Measurements from ENCODE around the gene LCNL1.

LCNL1 gene

GRCh38 chr9:137026384-137026783 is 43.6 kb downstream of the LCNL1 start:
- Histone ChIP-seq H3K9me3 (ENCODE audit: severe bottlenecking) (no peaks in the 10 kb centered on the region), H3K4me3 (ENCODE audit: low read depth, low read length) (no peak overlapping the region), H3K27ac (no peak overlapping the region), H3K36me3 (no peaks in the 10 kb centered on the region), H3K27me3 (ENCODE audit: insufficient read depth, low read depth, severe bottlenecking) (no peaks in the 10 kb centered on the region)
- TF ChIP-seq CTCF (IDR thresholded peaks at IDR 0.05; ENCODE audit: low read depth, low read length), result no peak
- no peak for DNase-seq

DNA sequence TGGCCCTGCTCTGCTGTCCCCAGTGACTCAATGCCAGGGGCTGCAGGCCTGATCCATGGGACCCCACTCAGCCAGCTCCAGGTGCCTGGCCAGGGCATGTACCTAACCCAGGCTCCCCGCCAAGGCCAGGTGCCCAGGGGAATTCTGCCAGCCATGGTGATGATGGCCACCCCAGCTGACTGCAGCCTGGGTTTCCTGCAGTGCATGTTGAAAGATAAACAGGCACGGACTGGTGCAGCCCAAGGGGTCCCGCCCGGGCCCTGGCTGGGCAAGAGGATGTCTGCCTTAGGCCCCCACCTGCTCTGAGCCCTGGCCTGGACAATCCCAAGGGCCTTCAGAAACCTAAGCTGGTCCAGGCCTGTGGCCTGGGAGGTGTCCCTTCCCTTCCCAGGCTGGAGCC is 44.0 kb downstream of the LCNL1 start:
- H3K4me3 ChIP-seq (ENCODE audit: low read depth, low read length), result no peak overlapping the region
- no peak for DNase-seq
- no peaks in the 10 kb centered on the region for H3K36me3 ChIP-seq
- no peak for TF ChIP-seq CTCF (IDR thresholded peaks at IDR 0.05; ENCODE audit: low read depth, low read length)
- no peaks in the 10 kb centered on the region for H3K9me3 ChIP-seq (ENCODE audit: severe bottlenecking)
- H3K27me3 ChIP-seq (ENCODE audit: insufficient read depth, low read depth, severe bottlenecking), result no peaks in the 10 kb centered on the region
- H3K27ac ChIP-seq, result no peak overlapping the region

GRCh38 chr9:137027369-137028262 is 44.8 kb downstream of the LCNL1 start, which contains the start of gene ABCA2:
Gene ABCA2, minus strand, starts transcription at chr9:137028237. Its CDS starts 97 bp downstream, at chr9:137028140.
- no peaks in the 10 kb centered on the region for H3K27me3 ChIP-seq (ENCODE audit: insufficient read depth, low read depth, severe bottlenecking)
- TF ChIP-seq CTCF (IDR thresholded peaks at IDR 0.05; ENCODE audit: low read depth, low read length), result no peak
- H3K4me3 ChIP-seq (ENCODE audit: low read depth, low read length), result peak within 1 kb of the TSS; percentile 51
- H3K27ac ChIP-seq, result peak within 1 kb of the TSS; percentile 64
- no peaks in the 10 kb centered on the region for H3K36me3 ChIP-seq
- peak; percentile 30 for DNase-seq
- no peaks in the 10 kb centered on the region for H3K9me3 ChIP-seq (ENCODE audit: severe bottlenecking)

GRCh38 chr9:137028263-137029057 is 45.7 kb downstream of the LCNL1 start:
- DNase-seq, result peak; percentile 67
- H3K9me3 ChIP-seq (ENCODE audit: severe bottlenecking), result no peaks in the 10 kb centered on the region
- no peaks in the 10 kb centered on the region for H3K27me3 ChIP-seq (ENCODE audit: insufficient read depth, low read depth, severe bottlenecking)
- peak overlapping the region; percentile 64 for H3K27ac ChIP-seq
- TF ChIP-seq CTCF (IDR thresholded peaks at IDR 0.05; ENCODE audit: low read depth, low read length), result peak; percentile 81
- peak overlapping the region; percentile 51 for H3K4me3 ChIP-seq (ENCODE audit: low read depth, low read length)
- no peaks in the 10 kb centered on the region for H3K36me3 ChIP-seq

DNA sequence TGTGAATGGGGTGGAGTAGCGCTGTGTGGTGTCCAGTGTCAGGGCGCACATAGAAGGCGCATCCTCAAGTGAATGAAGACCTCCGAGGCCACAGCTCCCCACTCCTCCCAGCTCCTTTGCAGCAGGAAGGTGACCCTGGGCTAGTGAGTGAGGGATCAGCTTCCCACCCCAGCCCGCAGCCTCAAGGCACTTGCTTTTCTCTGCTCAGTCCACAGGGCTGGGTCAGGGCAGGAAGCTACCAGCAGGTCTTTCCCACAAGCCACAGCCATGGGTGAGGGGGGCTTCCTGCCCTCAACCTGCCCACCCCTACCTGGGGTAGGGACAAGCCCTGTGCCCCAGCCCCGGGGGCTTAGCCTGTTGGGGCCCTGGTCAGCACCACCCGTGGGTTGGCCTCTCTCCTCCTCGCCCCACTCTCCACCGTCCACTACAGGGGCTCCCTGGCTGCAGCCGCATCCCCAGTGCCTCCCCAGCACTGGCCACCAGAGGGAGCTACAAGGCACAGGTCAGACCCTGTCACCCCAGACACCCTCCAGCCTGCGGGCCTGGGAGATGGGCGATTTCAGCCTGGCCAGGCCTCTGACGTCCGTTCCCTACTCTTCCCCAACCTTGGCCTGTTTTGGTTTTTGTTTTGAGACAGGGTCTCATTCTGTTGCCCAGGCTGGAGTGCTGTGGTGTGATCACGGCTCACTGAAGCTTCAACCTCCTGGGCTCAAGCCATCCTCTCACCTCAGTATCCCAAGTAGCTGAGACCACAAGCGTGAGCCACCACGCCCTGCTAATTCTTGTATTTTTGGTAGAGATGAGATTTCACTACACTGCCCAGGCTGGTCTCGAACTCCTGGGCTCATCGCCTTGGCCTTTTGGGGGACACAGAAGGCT is 46.5 kb downstream of the LCNL1 start:
- H3K27me3 ChIP-seq (ENCODE audit: insufficient read depth, low read depth, severe bottlenecking), result no peaks in the 10 kb centered on the region
- H3K9me3 ChIP-seq (ENCODE audit: severe bottlenecking), result no peaks in the 10 kb centered on the region
- H3K27ac ChIP-seq, result no peak overlapping the region
- H3K36me3 ChIP-seq, result no peaks in the 10 kb centered on the region
- DNase-seq, result peak; percentile 89
- no peak overlapping the region for H3K4me3 ChIP-seq (ENCODE audit: low read depth, low read length)
- TF ChIP-seq CTCF (IDR thresholded peaks at IDR 0.05; ENCODE audit: low read depth, low read length), result peak; percentile 95

Measured in WERI-Rb-1 (cell line).